HG02678 (cell line): ENCODE measurements around the gene TBX10.

ENCODE experiments used
- ATAC-seq: cut with Tn5 transposase; IDR thresholded peaks from one replicate; pipeline ENCODE4 v1.9.1; 2021; ENCODE audit warnings: mild to moderate bottlenecking, moderate library complexity; ENCODE audit not compliant: unreplicated experiment

Gene TBX10

GRCh38 chr11:67582011-67582410, 57.6 kb downstream of the TBX10 start:
- no peak for ATAC-seq

- ATAC-seq: no peak
Measured at GRCh38 chr11:67581469-67581868, 58.1 kb downstream of the TBX10 start.
